CD4-positive, alpha-beta T cell (primary cell): ENCODE data around the gene SNX6. TPM values are rescaled to one million over a fixed set of nuclear protein-coding genes. Genes with fewer than 3 reads are reported as not detected.
"Not testable (repeated sequence)": the region's sequence is repeated elsewhere in the genome, so short reads cannot be mapped to it uniquely, and the experiment has no call there.

Experiments
- ATAC-seq: fragments of 200-7000 bp; cut with Tn5 transposase; one replicate; pipeline ENCODE4 v1.10.0; 2022; ENCODE audit warnings: mild to moderate bottlenecking; ENCODE audit not compliant: poor library complexity
- CTCF ChIA-PET: fragments of 350-600 bp; sonication (Branson Sonifier 250); formaldehyde crosslinking; loops from one replicate; lab custom pipeline; 2021; ENCODE audit warnings: antibody characterized with exemption, inconsistent platforms; lab: Charles Lee
- POLR2A ChIA-PET: fragments of 350-600 bp; sonication (Branson Sonifier 250); formaldehyde crosslinking; loops from one replicate; lab custom pipeline; 2021; ENCODE audit warnings: antibody characterized with exemption, inconsistent platforms; lab: Charles Lee
- DNase-seq, 14 experiments: peaks; one replicate each; pipeline ENCODE4 v3.0.0-alpha.2; 2013 to 2020; ENCODE audit warnings: mixed read lengths in 2 of 14
- H3K27ac ChIP-seq, 2 donors: one replicate each; pipeline versions ENCODE4 v1.5.1 to v1.7.0; 2013; ENCODE audit warnings: low read length in 2 of 2, low read depth in 1 of 2, mild to moderate bottlenecking in 1 of 2
- H3K27me3 ChIP-seq, 2 experiments: 1 replicate in 1 of 2; 2 replicates in 1 of 2; pipeline versions ENCODE4 v1.6.1 to v1.7.0; 2013; ENCODE audit warnings: low read length in 2 of 2, control low read depth in 1 of 2, mild to moderate bottlenecking in 1 of 2, moderate library complexity in 1 of 2; ENCODE audit not compliant: insufficient read depth in 2 of 2, control insufficient read depth in 1 of 2
- H3K36me3 ChIP-seq: one replicate; pipeline ENCODE4 v1.6.1; 2013; ENCODE audit warnings: low read length, control low read depth; ENCODE audit not compliant: insufficient read depth
- H3K4me1 ChIP-seq: one replicate; pipeline ENCODE4 v1.6.1; 2013; ENCODE audit warnings: low read length, control low read depth; ENCODE audit not compliant: insufficient read depth
- H3K4me3 ChIP-seq: one replicate; pipeline ENCODE4 v1.5.1; 2013; ENCODE audit warnings: mild to moderate bottlenecking, low read length, moderate library complexity
- H3K9me3 ChIP-seq, 2 experiments: 1 replicate in 1 of 2; 2 replicates in 1 of 2; pipeline versions ENCODE4 v1.6.1 to v1.7.0; 2013; ENCODE audit warnings: low read length in 2 of 2, mild to moderate bottlenecking in 2 of 2, control low read depth in 1 of 2, moderate library complexity in 1 of 2; ENCODE audit not compliant: control insufficient read depth in 1 of 2, insufficient read depth in 1 of 2
- H3K27ac Mint-ChIP-seq: one replicate; pipeline ENCODE4 v1.8.0; 2020; ENCODE audit warnings: mixed read lengths
- H3K27me3 Mint-ChIP-seq: one replicate; pipeline ENCODE4 v1.8.0; 2021; ENCODE audit warnings: mixed read lengths
- H3K36me3 Mint-ChIP-seq: one replicate; pipeline ENCODE4 v1.8.0; 2021; ENCODE audit warnings: low read depth, mixed read lengths
- H3K4me1 Mint-ChIP-seq: one replicate; pipeline ENCODE4 v1.8.0; 2021; ENCODE audit warnings: low read depth, mixed read lengths
- H3K4me3 Mint-ChIP-seq: one replicate; pipeline ENCODE4 v1.8.0; 2020; ENCODE audit warnings: mild to moderate bottlenecking, mixed read lengths
- H3K9me3 Mint-ChIP-seq: one replicate; pipeline ENCODE4 v1.8.0; 2020; ENCODE audit warnings: mixed read lengths
- intact Hi-C, 2 experiments: fragments of 100-400 bp; cut with DNase I in 1 of 2; cut with micrococcal nuclease in 1 of 2; formaldehyde crosslinking; loops; one replicate each; pipeline versions ENCODE4 v1.15.1 to v1.9.0; 2023 to 2025; cut with DNase I, micrococcal nuclease
- total RNA-seq, 174 experiments: library from RNA in 2 of 174; stranded (reverse) in 2 of 174; gene quantifications; one replicate each; pipeline ENCODE4 v1.2.3 and lab custom pipeline; 2021 to 2026
- TF ChIP-seq, protein P1 (sequence below): fragments of 200-600 bp; IDR thresholded peaks from one replicate; pipeline ENCODE4 v1.8.0; 2022; ENCODE audit warnings: antibody characterized with exemption, mild to moderate bottlenecking

The SNX6 gene
- total RNA-seq, 2 experiments from 2014 or later, result 51.5 to 55.8 TPM

DNA sequence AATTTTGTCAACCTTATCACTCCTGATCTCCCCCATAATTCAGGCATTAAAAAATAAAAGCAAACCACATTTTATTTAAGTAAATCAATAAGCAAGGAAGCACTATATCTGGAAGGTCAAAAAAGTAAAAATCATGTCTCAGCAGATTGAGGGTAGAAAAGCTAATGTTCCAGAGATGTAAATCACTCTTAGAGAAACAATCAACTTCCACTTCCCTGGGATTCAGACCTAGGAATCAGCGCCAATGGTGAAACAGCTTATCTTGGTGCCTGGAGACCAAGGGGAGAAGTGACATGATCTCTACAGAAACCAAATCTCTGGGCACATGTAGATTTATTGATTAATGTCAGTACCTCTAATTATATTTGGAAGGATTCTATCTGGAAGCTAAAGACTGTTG, 10.9 kb upstream of the SNX6 start:
- POLR2A ChIA-PET, result no interaction called here
- ATAC-seq, result no peak

DNA sequence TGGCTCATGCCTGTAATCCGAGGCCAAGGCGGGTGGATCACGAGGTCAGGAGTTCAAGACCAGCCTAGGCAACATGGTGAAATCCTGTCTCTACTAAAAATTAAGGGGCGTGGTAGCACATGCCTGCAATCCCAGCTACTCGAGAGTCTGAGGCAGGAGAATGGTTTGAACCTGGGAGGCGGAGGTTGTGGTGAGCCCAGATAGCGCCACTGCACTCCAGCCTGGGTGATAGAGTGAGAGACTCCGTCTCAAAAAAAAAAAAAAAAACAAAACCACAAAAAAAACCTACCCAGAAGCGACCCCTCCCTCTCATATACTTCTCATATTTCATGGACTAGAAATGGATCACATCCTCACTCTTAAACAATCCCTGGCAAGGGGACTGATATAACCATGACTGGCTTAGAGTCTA, 4.4 kb upstream of the SNX6 start:
- H3K9me3 Mint-ChIP-seq, DNase-seq, H3K9me3 ChIP-seq, H3K4me3 Mint-ChIP-seq, POLR2A ChIA-PET, H3K4me1 ChIP-seq, H3K36me3 Mint-ChIP-seq, H3K4me3 ChIP-seq, H3K27ac Mint-ChIP-seq, ATAC-seq, H3K27me3 Mint-ChIP-seq, H3K36me3 ChIP-seq, H3K27me3 ChIP-seq, H3K27ac ChIP-seq: not testable (repeated sequence)
- intact Hi-C loops, result loop anchor here in 1 of 2 experiments (5.0 kb wide), 3 partner anchors 83 to 1193 kb away; partner anchors contain the start of gene BRMS1L
- CTCF ChIA-PET, result interaction anchor here (0.7 kb wide), 1 partner anchor 172 kb away, joined by 4 read pairs; no protein-coding TSS in a partner anchor
- H3K4me1 Mint-ChIP-seq, result peaks cover 11% of the 10 kb centered on the region

More for the DNA sequence above, 10.9 kb upstream of the SNX6 start:
- Histone ChIP-seq H3K36me3 (no peaks in the 10 kb centered on the region), H3K9me3 (no peaks in the 10 kb centered on the region), H3K27me3 (no peaks in the 10 kb centered on the region), H3K27ac (no peak overlapping the region), H3K4me1 (no peaks in the 10 kb centered on the region), H3K4me3 (no peak overlapping the region)
- intact Hi-C loops, result no loop called here
- CTCF ChIA-PET, result interaction anchor here (0.6 kb wide), 1 partner anchor 23 kb away, joined by 3 read pairs; no protein-coding TSS in a partner anchor
- no peaks in the 10 kb centered on the region for H3K27me3 Mint-ChIP-seq
- H3K4me3 Mint-ChIP-seq, result no peak overlapping the region
- DNase-seq, result no peak
- H3K36me3 Mint-ChIP-seq, result no peaks in the 10 kb centered on the region
- no peaks in the 10 kb centered on the region for H3K4me1 Mint-ChIP-seq
- H3K9me3 Mint-ChIP-seq, result no peaks in the 10 kb centered on the region
- TF ChIP-seq, protein P1, sequence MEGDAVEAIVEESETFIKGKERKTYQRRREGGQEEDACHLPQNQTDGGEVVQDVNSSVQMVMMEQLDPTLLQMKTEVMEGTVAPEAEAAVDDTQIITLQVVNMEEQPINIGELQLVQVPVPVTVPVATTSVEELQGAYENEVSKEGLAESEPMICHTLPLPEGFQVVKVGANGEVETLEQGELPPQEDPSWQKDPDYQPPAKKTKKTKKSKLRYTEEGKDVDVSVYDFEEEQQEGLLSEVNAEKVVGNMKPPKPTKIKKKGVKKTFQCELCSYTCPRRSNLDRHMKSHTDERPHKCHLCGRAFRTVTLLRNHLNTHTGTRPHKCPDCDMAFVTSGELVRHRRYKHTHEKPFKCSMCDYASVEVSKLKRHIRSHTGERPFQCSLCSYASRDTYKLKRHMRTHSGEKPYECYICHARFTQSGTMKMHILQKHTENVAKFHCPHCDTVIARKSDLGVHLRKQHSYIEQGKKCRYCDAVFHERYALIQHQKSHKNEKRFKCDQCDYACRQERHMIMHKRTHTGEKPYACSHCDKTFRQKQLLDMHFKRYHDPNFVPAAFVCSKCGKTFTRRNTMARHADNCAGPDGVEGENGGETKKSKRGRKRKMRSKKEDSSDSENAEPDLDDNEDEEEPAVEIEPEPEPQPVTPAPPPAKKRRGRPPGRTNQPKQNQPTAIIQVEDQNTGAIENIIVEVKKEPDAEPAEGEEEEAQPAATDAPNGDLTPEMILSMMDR, result no peak
- H3K27ac Mint-ChIP-seq, result no peak overlapping the region

DNA sequence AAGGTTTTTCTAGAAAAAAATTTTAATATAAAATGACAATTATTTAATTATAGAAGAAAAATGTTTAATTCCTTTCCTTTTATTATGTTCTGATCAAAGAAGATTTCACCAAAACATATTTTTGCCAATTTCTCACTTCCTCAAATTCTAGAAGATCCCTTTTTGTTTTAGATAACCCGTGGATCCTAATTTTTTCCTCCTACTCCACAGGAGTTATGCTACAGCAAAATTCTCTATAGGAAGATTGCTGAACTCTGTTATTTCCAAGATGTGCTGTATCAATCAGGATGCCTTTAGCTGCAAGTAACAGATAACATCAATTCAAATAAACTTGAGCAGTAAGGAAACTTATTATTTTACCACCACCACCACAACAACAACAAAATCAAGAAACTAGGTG, 3.8 kb upstream of the SNX6 start:
- Mint-ChIP-seq H3K4me1 (peaks cover 16% of the 10 kb centered on the region), H3K27ac (no peak overlapping the region), H3K9me3 (no peaks in the 10 kb centered on the region), H3K36me3 (peaks cover 8% of the 10 kb centered on the region), H3K4me3 (peak overlapping the region; percentile 38), H3K27me3 (no peaks in the 10 kb centered on the region)
- DNase-seq, result no peak
- H3K36me3 ChIP-seq, result no peaks in the 10 kb centered on the region
- TF ChIP-seq, protein P1, result no peak
- intact Hi-C loops, result loop anchor here in 1 of 2 experiments (5.0 kb wide), 3 partner anchors 84 to 1194 kb away; partner anchors contain the start of gene BRMS1L
- H3K27ac ChIP-seq, result no peak overlapping the region
- ChIA-PET CTCF (interaction anchor here (0.5 to 0.7 kb wide), 2 partner anchors 44 to 171 kb away, joined by 3 to 4 read pairs; no protein-coding TSS in a partner anchor), POLR2A (no interaction called here)
- H3K4me1 ChIP-seq, result peaks cover 16% of the 10 kb centered on the region
- H3K27me3 ChIP-seq, result no peaks in the 10 kb centered on the region
- ATAC-seq, result no peak
- no peak overlapping the region for H3K4me3 ChIP-seq
- no peaks in the 10 kb centered on the region for H3K9me3 ChIP-seq
